Hepatocyte (in vitro differentiated cells): ENCODE results near the gene ACOT2.

Experiments used
- EZH2 ChIP-seq: fragments of 200-600 bp; sonication (generic); IDR thresholded peaks from 2 replicates; pipeline ENCODE4 v1.6.1; 2016; ENCODE audit warnings: antibody characterized with exemption, mild to moderate bottlenecking, borderline replicate concordance
- TF ChIP-seq, protein P1 (sequence below): fragments of 200-600 bp; sonication (generic); IDR thresholded peaks from 2 replicates; pipeline ENCODE4 v1.5.1; 2016; ENCODE audit warnings: antibody characterized with exemption, mild to moderate bottlenecking; ENCODE audit not compliant: poor library complexity

DNA sequence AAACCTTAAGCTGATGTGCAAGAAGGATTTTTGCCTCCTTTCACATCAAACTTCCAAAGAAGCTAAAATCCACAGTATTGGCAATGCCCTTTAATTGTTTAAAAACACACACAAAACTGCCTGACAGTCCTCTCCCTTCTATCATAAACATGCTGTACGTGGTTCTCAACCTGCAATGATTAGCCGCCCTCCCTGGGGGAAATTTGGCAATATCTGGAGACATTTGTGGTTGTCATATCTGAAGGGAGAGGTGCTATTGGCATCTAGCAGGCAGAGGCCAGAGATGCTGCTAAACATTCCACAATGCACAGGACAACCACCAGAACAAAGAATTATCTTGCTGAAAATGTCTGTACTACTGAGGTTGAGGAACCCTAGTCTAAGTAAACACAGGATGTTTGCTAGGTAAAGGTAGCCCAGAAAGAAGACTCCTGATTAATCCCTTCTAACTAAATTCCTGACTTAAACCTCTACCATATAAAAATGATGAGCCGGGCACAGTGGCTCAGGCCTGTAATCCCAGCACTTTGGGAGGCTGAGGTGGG, 44.5 kb downstream of the ACOT2 start:
- TF ChIP-seq, protein P1, sequence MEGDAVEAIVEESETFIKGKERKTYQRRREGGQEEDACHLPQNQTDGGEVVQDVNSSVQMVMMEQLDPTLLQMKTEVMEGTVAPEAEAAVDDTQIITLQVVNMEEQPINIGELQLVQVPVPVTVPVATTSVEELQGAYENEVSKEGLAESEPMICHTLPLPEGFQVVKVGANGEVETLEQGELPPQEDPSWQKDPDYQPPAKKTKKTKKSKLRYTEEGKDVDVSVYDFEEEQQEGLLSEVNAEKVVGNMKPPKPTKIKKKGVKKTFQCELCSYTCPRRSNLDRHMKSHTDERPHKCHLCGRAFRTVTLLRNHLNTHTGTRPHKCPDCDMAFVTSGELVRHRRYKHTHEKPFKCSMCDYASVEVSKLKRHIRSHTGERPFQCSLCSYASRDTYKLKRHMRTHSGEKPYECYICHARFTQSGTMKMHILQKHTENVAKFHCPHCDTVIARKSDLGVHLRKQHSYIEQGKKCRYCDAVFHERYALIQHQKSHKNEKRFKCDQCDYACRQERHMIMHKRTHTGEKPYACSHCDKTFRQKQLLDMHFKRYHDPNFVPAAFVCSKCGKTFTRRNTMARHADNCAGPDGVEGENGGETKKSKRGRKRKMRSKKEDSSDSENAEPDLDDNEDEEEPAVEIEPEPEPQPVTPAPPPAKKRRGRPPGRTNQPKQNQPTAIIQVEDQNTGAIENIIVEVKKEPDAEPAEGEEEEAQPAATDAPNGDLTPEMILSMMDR: no peak
- TF ChIP-seq EZH2: no peak
